GM12873 (cell line): ENCODE measurements around the gene ZNF366.

Experiments
- TF ChIP-seq, protein P1 (sequence below): IDR thresholded peaks from 2 replicates; pipeline ENCODE4 v1.5.1; 2012; ENCODE audit warnings: low read depth, mild to moderate bottlenecking, moderate library complexity, low read length, control low read depth; ENCODE audit not compliant: insufficient read depth; ENCODE audit errors: missing control alignments

The ZNF366 gene

DNA sequence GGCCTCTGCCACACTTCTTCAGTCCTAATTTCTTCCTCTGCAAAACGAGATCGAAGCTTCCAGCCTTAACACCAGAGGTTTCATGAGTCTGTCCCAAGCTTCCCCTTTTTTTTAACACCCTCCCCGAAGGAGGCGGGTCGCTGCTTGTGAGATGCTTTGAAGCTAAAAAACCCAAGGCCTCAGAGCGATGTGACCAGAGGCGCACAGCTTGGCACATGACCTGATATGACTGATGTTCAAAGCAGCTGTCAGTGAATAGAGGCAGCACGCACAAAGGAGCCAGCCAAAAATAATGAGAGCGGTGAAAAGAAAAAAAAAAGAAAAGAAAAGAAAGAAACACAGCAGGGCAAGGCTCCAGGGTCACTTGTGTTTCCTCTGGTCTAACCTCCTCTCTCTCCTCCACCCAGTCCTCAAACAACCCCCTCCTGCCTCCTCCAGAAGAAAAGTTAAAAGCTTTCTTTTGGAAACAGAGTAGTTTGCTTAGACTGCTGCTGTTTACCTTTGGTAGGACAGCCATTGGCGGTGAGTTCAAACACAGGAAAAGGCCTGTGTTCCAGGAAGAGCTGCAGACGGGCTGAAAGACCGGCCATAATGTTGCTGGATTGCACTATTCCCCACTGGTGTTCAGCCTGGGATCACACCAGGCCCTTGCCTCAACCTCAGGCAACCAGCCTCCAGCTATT, 10.9 kb upstream of the ZNF366 start:
- TF ChIP-seq, protein P1, sequence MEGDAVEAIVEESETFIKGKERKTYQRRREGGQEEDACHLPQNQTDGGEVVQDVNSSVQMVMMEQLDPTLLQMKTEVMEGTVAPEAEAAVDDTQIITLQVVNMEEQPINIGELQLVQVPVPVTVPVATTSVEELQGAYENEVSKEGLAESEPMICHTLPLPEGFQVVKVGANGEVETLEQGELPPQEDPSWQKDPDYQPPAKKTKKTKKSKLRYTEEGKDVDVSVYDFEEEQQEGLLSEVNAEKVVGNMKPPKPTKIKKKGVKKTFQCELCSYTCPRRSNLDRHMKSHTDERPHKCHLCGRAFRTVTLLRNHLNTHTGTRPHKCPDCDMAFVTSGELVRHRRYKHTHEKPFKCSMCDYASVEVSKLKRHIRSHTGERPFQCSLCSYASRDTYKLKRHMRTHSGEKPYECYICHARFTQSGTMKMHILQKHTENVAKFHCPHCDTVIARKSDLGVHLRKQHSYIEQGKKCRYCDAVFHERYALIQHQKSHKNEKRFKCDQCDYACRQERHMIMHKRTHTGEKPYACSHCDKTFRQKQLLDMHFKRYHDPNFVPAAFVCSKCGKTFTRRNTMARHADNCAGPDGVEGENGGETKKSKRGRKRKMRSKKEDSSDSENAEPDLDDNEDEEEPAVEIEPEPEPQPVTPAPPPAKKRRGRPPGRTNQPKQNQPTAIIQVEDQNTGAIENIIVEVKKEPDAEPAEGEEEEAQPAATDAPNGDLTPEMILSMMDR = no peak

DNA sequence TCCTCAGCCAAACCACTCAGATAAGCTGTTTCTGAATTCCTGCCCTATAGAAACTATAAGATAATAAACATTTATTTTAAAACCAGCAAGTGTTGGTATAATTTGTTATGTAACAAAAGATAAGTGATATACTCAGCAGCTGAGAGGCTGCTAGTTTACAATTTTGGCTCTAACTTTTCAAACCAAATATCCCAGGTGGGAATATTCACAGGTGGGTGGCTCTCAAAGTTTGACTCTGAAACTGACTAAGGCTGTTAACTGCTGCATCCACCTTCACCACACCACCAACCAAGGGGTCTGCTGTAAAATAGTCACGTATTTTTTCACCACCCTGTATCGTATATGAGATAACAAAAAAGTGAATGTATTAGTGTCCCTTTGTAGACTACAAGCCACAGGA, 9.7 kb upstream of the ZNF366 start:
- TF ChIP-seq, protein P1 = no peak

- TF ChIP-seq, protein P1 = no peak
These were observed 8.0 kb upstream of the ZNF366 start for GRCh38 chr5:72515211-72515610.

GRCh38 chr5:72512593-72512860, 5.3 kb upstream of the ZNF366 start:
- TF ChIP-seq, protein P1 = no peak

- TF ChIP-seq, protein P1 = no peak
These were observed 4.8 kb upstream of the ZNF366 start for GRCh38 chr5:72511774-72512592.

DNA sequence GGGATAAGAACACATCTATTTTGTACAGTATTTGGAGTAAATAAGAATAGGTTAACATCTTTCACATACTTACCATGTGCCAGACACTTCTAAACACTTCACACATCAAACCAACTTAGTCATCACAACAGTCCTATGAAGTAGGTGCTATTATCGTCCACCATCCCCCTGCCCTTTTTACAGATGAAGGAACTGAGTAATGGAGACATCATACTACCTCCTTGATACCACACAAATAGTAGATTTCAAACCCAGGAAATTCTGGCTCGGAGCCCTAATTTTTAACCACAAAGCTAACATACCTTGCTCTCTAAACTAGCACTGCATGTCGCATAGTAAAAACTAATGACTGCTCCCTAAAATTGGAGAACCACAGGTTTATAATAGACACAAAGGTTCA, 4.2 kb upstream of the ZNF366 start:
- TF ChIP-seq, protein P1 = no peak

- TF ChIP-seq, protein P1 = no peak
These were observed 3.5 kb upstream of the ZNF366 start for GRCh38 chr5:72510610-72511181.
